Measurements from ENCODE around the gene SH3D21. TPM values are rescaled to one million over a fixed set of nuclear protein-coding genes. Genes with fewer than 3 reads are reported as not detected.

Gene SH3D21
- total RNA-seq, 2 experiments from 2014 or later = 15.2 to 16.7 TPM

- ChIA-PET CTCF (ENCODE audit: unreplicated experiment) (no interaction called here), POLR2A (no interaction called here)
- no peak overlapping the region for H3K4me2 ChIP-seq (ENCODE audit: low read length)
- peaks cover 88% of the 10 kb centered on the region for H3K36me3 ChIP-seq (ENCODE audit: insufficient read depth, low read length)
- TF ChIP-seq EZH2phosphoT487 (IDR thresholded peaks at IDR 0.05; ENCODE audit: borderline replicate concordance, low read depth, low read length) (no peak), CTCF (conservative IDR thresholded peaks at IDR 0.05; ENCODE audit: low read length) (no peak)
- no peak overlapping the region for H3K27ac ChIP-seq (ENCODE audit: low read depth, low read length, poor library complexity, severe bottlenecking)
- no peak for DNase-seq (ENCODE audit: low spot score)
- no peaks in the 10 kb centered on the region for H3K79me2 ChIP-seq (ENCODE audit: insufficient read depth, low read depth, low read length)
- H2AFZ ChIP-seq (ENCODE audit: low read length) = no peak overlapping the region
- intact Hi-C loops (cut with micrococcal nuclease; ENCODE audit: unreplicated experiment) = no loop called here
- H3K9me2 ChIP-seq (ENCODE audit: insufficient read depth, low read length) = no peaks in the 10 kb centered on the region
- BruUV-seq (replicated peaks) = no TSS peak
- H4K20me1 ChIP-seq (ENCODE audit: insufficient read depth, low read length) = no peaks in the 10 kb centered on the region
- peaks cover 6% of the 10 kb centered on the region for H3K4me1 ChIP-seq (ENCODE audit: insufficient read depth, low read length, poor library complexity, severe bottlenecking)
- H3K4me3 ChIP-seq (ENCODE audit: low read depth, low read length, poor library complexity, severe bottlenecking) = no peak overlapping the region
- no peaks in the 10 kb centered on the region for H3K9me3 ChIP-seq (ENCODE audit: low read length)
Observed at GRCh38 chr1:36301220-36301619, 4.9 kb upstream of the SH3D21 start.

- Histone ChIP-seq H4K20me1 (ENCODE audit: insufficient read depth, low read length) (no peaks in the 10 kb centered on the region), H3K4me1 (ENCODE audit: insufficient read depth, low read length, poor library complexity, severe bottlenecking) (peaks cover 19% of the 10 kb centered on the region), H2AFZ (ENCODE audit: low read length) (no peak overlapping the region), H3K36me3 (ENCODE audit: insufficient read depth, low read length) (peaks cover 68% of the 10 kb centered on the region), H3K9me3 (ENCODE audit: low read length) (no peaks in the 10 kb centered on the region), H3K4me3 (ENCODE audit: low read depth, low read length, poor library complexity, severe bottlenecking) (no peak overlapping the region), H3K27ac (ENCODE audit: low read depth, low read length, poor library complexity, severe bottlenecking) (no peak overlapping the region), H3K9me2 (ENCODE audit: insufficient read depth, low read length) (no peaks in the 10 kb centered on the region), H3K4me2 (ENCODE audit: low read length) (no peak overlapping the region), H3K79me2 (ENCODE audit: insufficient read depth, low read depth, low read length) (no peaks in the 10 kb centered on the region)
- BruUV-seq (replicated peaks) = no TSS peak
- DNase-seq (ENCODE audit: low spot score) = no peak
- TF ChIP-seq EZH2phosphoT487 (IDR thresholded peaks at IDR 0.05; ENCODE audit: borderline replicate concordance, low read depth, low read length) (no peak), CTCF (conservative IDR thresholded peaks at IDR 0.05; ENCODE audit: low read length) (no peak)
- intact Hi-C loops (cut with micrococcal nuclease; ENCODE audit: unreplicated experiment) = no loop called here
- ChIA-PET POLR2A (no interaction called here), CTCF (ENCODE audit: unreplicated experiment) (interaction anchor here (1.3 kb wide), 1 partner anchor 10 kb away, joined by 4 read pairs; no protein-coding TSS in a partner anchor)
Observed at GRCh38 chr1:36303244-36303643, 2.9 kb upstream of the SH3D21 start.

- Histone ChIP-seq H2AFZ (ENCODE audit: low read length) (no peak overlapping the region), H3K79me2 (ENCODE audit: insufficient read depth, low read depth, low read length) (no peaks in the 10 kb centered on the region), H4K20me1 (ENCODE audit: insufficient read depth, low read length) (no peaks in the 10 kb centered on the region), H3K36me3 (ENCODE audit: insufficient read depth, low read length) (peaks cover 63% of the 10 kb centered on the region), H3K4me1 (ENCODE audit: insufficient read depth, low read length, poor library complexity, severe bottlenecking) (peaks cover 23% of the 10 kb centered on the region), H3K9me3 (ENCODE audit: low read length) (no peaks in the 10 kb centered on the region), H3K9me2 (ENCODE audit: insufficient read depth, low read length) (no peaks in the 10 kb centered on the region), H3K27ac (ENCODE audit: low read depth, low read length, poor library complexity, severe bottlenecking) (no peak overlapping the region), H3K4me3 (ENCODE audit: low read depth, low read length, poor library complexity, severe bottlenecking) (no peak overlapping the region), H3K4me2 (ENCODE audit: low read length) (no peak overlapping the region)
- DNase-seq (ENCODE audit: low spot score) = no peak
- POLR2A ChIA-PET = no interaction called here
- TF ChIP-seq CTCF (conservative IDR thresholded peaks at IDR 0.05; ENCODE audit: low read length) (no peak), EZH2phosphoT487 (IDR thresholded peaks at IDR 0.05; ENCODE audit: borderline replicate concordance, low read depth, low read length) (no peak)
- CTCF ChIA-PET (ENCODE audit: unreplicated experiment) = no interaction called here
- intact Hi-C loops (cut with micrococcal nuclease; ENCODE audit: unreplicated experiment) = no loop called here
- BruUV-seq (replicated peaks) = no TSS peak
Observed at GRCh38 chr1:36303650-36304360, 2.4 kb upstream of the SH3D21 start.
